Peyer's patch (tissue), 4 donors: ENCODE results near the gene PRPF40A. TPM values are rescaled to one million over a fixed set of nuclear protein-coding genes. Genes with fewer than 3 reads are reported as not detected.
A peak's percentile ranks its signal among the peaks of the same experiment; 100 is the strongest.

Source experiments
- DNase-seq, 3 donors: peaks; one replicate each; pipeline ENCODE4 v3.0.0-alpha.2; 2017 to 2019
- H3K27ac ChIP-seq, 4 donors: fragments of 200-600 bp; sonication (generic); one replicate each; pipeline ENCODE4 v1.5.1; 2016 to 2019
- H3K27me3 ChIP-seq, 2 donors: fragments of 200-600 bp; sonication (generic); one replicate each; pipeline ENCODE4 v1.5.1; 2019
- H3K36me3 ChIP-seq, 3 donors: fragments of 200-600 bp; sonication (generic); one replicate each; pipeline ENCODE4 v1.5.1; 2016 to 2019
- H3K4me1 ChIP-seq, 4 donors: fragments of 200-600 bp; sonication (generic); one replicate each; pipeline ENCODE4 v1.5.1; 2016 to 2019
- H3K4me3 ChIP-seq, 4 donors: fragments of 200-600 bp; sonication (generic); 1 replicate in 3 of 4; 2 replicates in 1 of 4; pipeline ENCODE4 v1.5.1; 2016 to 2019; ENCODE audit warnings: mild to moderate bottlenecking in 1 of 4
- H3K9me3 ChIP-seq, 4 donors: fragments of 200-600 bp; sonication (generic); one replicate each; pipeline ENCODE4 v1.5.1; 2016 to 2019; ENCODE audit warnings: mild to moderate bottlenecking in 1 of 4
- CTCF ChIP-seq, 6 experiments: fragments of 450-650 bp in 4 of 6; fragments of 200-600 bp in 2 of 6; sonication (generic) in 1 of 6; IDR thresholded peaks; one replicate each; pipeline ENCODE4 v1.5.1; 2017 to 2019; ENCODE audit warnings: antibody characterized with exemption in 6 of 6, mild to moderate bottlenecking in 3 of 6, moderate library complexity in 1 of 6
- POLR2A ChIP-seq, 2 donors: fragments of 450-650 bp; IDR thresholded peaks; one replicate each; pipeline ENCODE4 v1.5.1; 2017; ENCODE audit warnings: antibody characterized with exemption in 2 of 2, mild to moderate bottlenecking in 2 of 2, moderate library complexity in 2 of 2
- total RNA-seq, 4 donors: library from RNA; depleted of rRNA; stranded (reverse); fragments of >200 nt; gene quantifications; one replicate each; pipeline ENCODE4 v1.1.0, GENCODE V29; 2016

The PRPF40A gene
- total RNA-seq, 4 donors from 2014 or later: 86.6 to 112 (median 97.1) TPM

- H3K36me3 ChIP-seq: peaks cover 0 to 13% (median 0%) of the 10 kb centered on the region in 3 donors
- no peaks in the 10 kb centered on the region for H3K4me1 ChIP-seq
- H3K27ac ChIP-seq: no peak overlapping the region
- TF ChIP-seq POLR2A (IDR thresholded peaks at IDR 0.05) (no peak), CTCF (IDR thresholded peaks at IDR 0.05) (peak; percentile 64 to 83 (median 78))
- no peak overlapping the region for H3K4me3 ChIP-seq
- H3K27me3 ChIP-seq: no peaks in the 10 kb centered on the region
- DNase-seq: peak; percentile 52 to 84 (median 64)
- H3K9me3 ChIP-seq: no peaks in the 10 kb centered on the region
Observed at GRCh38 chr2:152635635-152636298, 81.5 kb downstream of the PRPF40A start.

- Histone ChIP-seq H3K4me3 (no peak overlapping the region), H3K4me1 (no peaks in the 10 kb centered on the region), H3K36me3 (peaks cover 0 to 5% (median 0%) of the 10 kb centered on the region in 3 donors), H3K27ac (no peak overlapping the region), H3K9me3 (no peaks in the 10 kb centered on the region), H3K27me3 (no peaks in the 10 kb centered on the region)
- DNase-seq: no peak
- TF ChIP-seq CTCF (IDR thresholded peaks at IDR 0.05) (no peak), POLR2A (IDR thresholded peaks at IDR 0.05) (no peak)
Observed at GRCh38 chr2:152632736-152633135, 84.5 kb downstream of the PRPF40A start.

GRCh38 chr2:152630466-152630865, 86.8 kb downstream of the PRPF40A start:
- no peaks in the 10 kb centered on the region for H3K27me3 ChIP-seq
- no peak for TF ChIP-seq CTCF (IDR thresholded peaks at IDR 0.05)
- TF ChIP-seq POLR2A (IDR thresholded peaks at IDR 0.05): no peak
- no peaks in the 10 kb centered on the region for H3K9me3 ChIP-seq
- H3K4me3 ChIP-seq: no peak overlapping the region
- no peak overlapping the region for H3K27ac ChIP-seq
- H3K36me3 ChIP-seq: no peaks in the 10 kb centered on the region
- no peak for DNase-seq
- no peaks in the 10 kb centered on the region for H3K4me1 ChIP-seq

- no peak overlapping the region for H3K4me3 ChIP-seq
- no peak overlapping the region for H3K27ac ChIP-seq
- TF ChIP-seq POLR2A (IDR thresholded peaks at IDR 0.05) (no peak), CTCF (IDR thresholded peaks at IDR 0.05) (no peak)
- H3K9me3 ChIP-seq: no peaks in the 10 kb centered on the region
- no peaks in the 10 kb centered on the region for H3K27me3 ChIP-seq
- no peak for DNase-seq
- H3K36me3 ChIP-seq: no peaks in the 10 kb centered on the region
- no peaks in the 10 kb centered on the region for H3K4me1 ChIP-seq
Observed at GRCh38 chr2:152629202-152629601, 88.1 kb downstream of the PRPF40A start.

GRCh38 chr2:152627351-152627957, 89.8 kb downstream of the PRPF40A start:
- TF ChIP-seq POLR2A (IDR thresholded peaks at IDR 0.05) (no peak), CTCF (IDR thresholded peaks at IDR 0.05) (peak in 5 of 6 experiments; percentile 22 to 68 (median 61))
- no peaks in the 10 kb centered on the region for H3K4me1 ChIP-seq
- no peaks in the 10 kb centered on the region for H3K9me3 ChIP-seq
- H3K36me3 ChIP-seq: no peaks in the 10 kb centered on the region
- H3K27ac ChIP-seq: no peak overlapping the region
- no peak overlapping the region for H3K4me3 ChIP-seq
- no peaks in the 10 kb centered on the region for H3K27me3 ChIP-seq
- no peak for DNase-seq
